ENCODE measurements around the gene ANKH. TPM values are rescaled to one million over a fixed set of nuclear protein-coding genes. Genes with fewer than 3 reads are reported as not detected.

Gene ANKH
- total and polyA plus RNA-seq, 2 of the 13 experiments (the other 11 are each of a cell fraction or from before 2014, with no cell fraction given) = 25.0 to 36.0 TPM

GRCh38 chr5:14668181-14668591, 203.4 kb downstream of the ANKH start:
- Histone ChIP-seq H3K4me3 (replicated peaks in 1 of 3; ENCODE audit: insufficient read depth in 1 of 3, low read depth in 2 of 3, low read length in 3 of 3) (no peak overlapping the region), H2AFZ (ENCODE audit: low read length) (no peak overlapping the region), H4K20me1 (ENCODE audit: insufficient read depth, low read length) (peaks cover 27% of the 10 kb centered on the region), H3K79me2 (ENCODE audit: insufficient read depth, low read length) (peaks cover 83% of the 10 kb centered on the region), H3K27ac (ENCODE audit: extremely low read length, insufficient read depth, low read length) (peak overlapping the region; percentile 54), H3K36me3 (replicated peaks in 1 of 2; ENCODE audit: control insufficient read depth in 1 of 2, insufficient read depth in 2 of 2, low read length in 2 of 2) (peaks cover 2 to 4% of the 10 kb centered on the region in 2 experiments; a peak in 2 of 5 replicates), H3K27me3 (ENCODE audit: control insufficient read depth in 1 of 2, insufficient read depth in 2 of 2, low read length in 2 of 2) (no peaks in the 10 kb centered on the region), H3K9ac (ENCODE audit: insufficient read depth, low read depth, low read length) (peak overlapping the region; percentile 11; the same call in 1 of the 2 replicates), H3K9me3 (ENCODE audit: low read length) (no peaks in the 10 kb centered on the region), H3K4me1 (ENCODE audit: insufficient read depth, low read length) (peaks cover 81% of the 10 kb centered on the region), H3K4me2 (ENCODE audit: low read depth, low read length) (peak overlapping the region; percentile 60)
- intact Hi-C loops (cut with micrococcal nuclease; ENCODE audit: unreplicated experiment) (loop anchor here (10.0 kb wide), 1 partner anchor 523 kb away; the partner anchor contains the start of gene TRIO), in situ Hi-C loops (cut with HindIII; ENCODE audit: extremely low pct_ligation_motif_present, low pct_unique_long_range_greater_than_20kb) (no loop called here)
- DNase-seq (ENCODE audit: low spot score) (peak; percentile 18), ATAC-seq (no peak; the same call in 2 of the 3 replicates), FAIRE-seq (peak; percentile 37)
- ChIA-PET POLR2A (interaction anchor here (1.1 kb wide), 1 partner anchor 60 kb away, joined by 4 read pairs; no protein-coding TSS in a partner anchor), CTCF (ENCODE audit: low intra/inter-chr PET ratio, low total read pairs) (no interaction called here)
- BruUV-seq (replicated peaks) = no TSS peak
- 22% methylated on average over 5 of the region's 5 CpGs for WGBS (ENCODE audit: low lambda C conversion rate)
- TF ChIP-seq, protein P1, sequence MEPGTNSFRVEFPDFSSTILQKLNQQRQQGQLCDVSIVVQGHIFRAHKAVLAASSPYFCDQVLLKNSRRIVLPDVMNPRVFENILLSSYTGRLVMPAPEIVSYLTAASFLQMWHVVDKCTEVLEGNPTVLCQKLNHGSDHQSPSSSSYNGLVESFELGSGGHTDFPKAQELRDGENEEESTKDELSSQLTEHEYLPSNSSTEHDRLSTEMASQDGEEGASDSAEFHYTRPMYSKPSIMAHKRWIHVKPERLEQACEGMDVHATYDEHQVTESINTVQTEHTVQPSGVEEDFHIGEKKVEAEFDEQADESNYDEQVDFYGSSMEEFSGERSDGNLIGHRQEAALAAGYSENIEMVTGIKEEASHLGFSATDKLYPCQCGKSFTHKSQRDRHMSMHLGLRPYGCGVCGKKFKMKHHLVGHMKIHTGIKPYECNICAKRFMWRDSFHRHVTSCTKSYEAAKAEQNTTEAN (CRISPR knock-in tag; conservative IDR thresholded peaks at IDR 0.05) = no peak
- TF ChIP-seq ZBTB7B (CRISPR knock-in tag; IDR thresholded peaks at IDR 0.05) (no peak), ATF2 (CRISPR knock-in tag; IDR thresholded peaks at IDR 0.05) (no peak), SKI (IDR thresholded peaks at IDR 0.05; ENCODE audit: partially characterized antibody) (no peak), GATAD2A (CRISPR knock-in tag; IDR thresholded peaks at IDR 0.05) (peak; percentile 22; the same call in 1 of the 2 replicates), ZNF354B (CRISPR knock-in tag; IDR thresholded peaks at IDR 0.05) (no peak), ZNF891 (CRISPR knock-in tag; IDR thresholded peaks at IDR 0.05) (no peak), ZFP62 (CRISPR knock-in tag; IDR thresholded peaks at IDR 0.05) (no peak), ZSCAN21 (CRISPR knock-in tag; IDR thresholded peaks at IDR 0.05; ENCODE audit: borderline replicate concordance) (no peak), THYN1 (CRISPR knock-in tag; IDR thresholded peaks at IDR 0.05; ENCODE audit: borderline replicate concordance, low read depth) (no peak), ELF3 (CRISPR knock-in tag; IDR thresholded peaks at IDR 0.05) (no peak), SNAPC2 (CRISPR knock-in tag; IDR thresholded peaks at IDR 0.05) (no peak), SCMH1 (CRISPR knock-in tag; IDR thresholded peaks at IDR 0.05; ENCODE audit: borderline replicate concordance) (no peak), MXD4 (CRISPR knock-in tag; IDR thresholded peaks at IDR 0.05) (no peak), ZNF570 (CRISPR knock-in tag; IDR thresholded peaks at IDR 0.05; ENCODE audit: borderline replicate concordance) (no peak), ARNTL (CRISPR knock-in tag; IDR thresholded peaks at IDR 0.05) (0 out of 2 replicates have a peak, but pooled peaks have one; percentile 43)
- TF ChIP-seq, protein P2, sequence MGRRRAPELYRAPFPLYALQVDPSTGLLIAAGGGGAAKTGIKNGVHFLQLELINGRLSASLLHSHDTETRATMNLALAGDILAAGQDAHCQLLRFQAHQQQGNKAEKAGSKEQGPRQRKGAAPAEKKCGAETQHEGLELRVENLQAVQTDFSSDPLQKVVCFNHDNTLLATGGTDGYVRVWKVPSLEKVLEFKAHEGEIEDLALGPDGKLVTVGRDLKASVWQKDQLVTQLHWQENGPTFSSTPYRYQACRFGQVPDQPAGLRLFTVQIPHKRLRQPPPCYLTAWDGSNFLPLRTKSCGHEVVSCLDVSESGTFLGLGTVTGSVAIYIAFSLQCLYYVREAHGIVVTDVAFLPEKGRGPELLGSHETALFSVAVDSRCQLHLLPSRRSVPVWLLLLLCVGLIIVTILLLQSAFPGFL (CRISPR knock-in tag; IDR thresholded peaks at IDR 0.05) = no peak
- TF ChIP-seq, protein P3, sequence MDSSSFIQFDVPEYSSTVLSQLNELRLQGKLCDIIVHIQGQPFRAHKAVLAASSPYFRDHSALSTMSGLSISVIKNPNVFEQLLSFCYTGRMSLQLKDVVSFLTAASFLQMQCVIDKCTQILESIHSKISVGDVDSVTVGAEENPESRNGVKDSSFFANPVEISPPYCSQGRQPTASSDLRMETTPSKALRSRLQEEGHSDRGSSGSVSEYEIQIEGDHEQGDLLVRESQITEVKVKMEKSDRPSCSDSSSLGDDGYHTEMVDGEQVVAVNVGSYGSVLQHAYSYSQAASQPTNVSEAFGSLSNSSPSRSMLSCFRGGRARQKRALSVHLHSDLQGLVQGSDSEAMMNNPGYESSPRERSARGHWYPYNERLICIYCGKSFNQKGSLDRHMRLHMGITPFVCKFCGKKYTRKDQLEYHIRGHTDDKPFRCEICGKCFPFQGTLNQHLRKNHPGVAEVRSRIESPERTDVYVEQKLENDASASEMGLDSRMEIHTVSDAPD (CRISPR knock-in tag; IDR thresholded peaks at IDR 0.05) = 0 out of 2 replicates have a peak, but pooled peaks have one; percentile 27
- TF ChIP-seq, protein P4, sequence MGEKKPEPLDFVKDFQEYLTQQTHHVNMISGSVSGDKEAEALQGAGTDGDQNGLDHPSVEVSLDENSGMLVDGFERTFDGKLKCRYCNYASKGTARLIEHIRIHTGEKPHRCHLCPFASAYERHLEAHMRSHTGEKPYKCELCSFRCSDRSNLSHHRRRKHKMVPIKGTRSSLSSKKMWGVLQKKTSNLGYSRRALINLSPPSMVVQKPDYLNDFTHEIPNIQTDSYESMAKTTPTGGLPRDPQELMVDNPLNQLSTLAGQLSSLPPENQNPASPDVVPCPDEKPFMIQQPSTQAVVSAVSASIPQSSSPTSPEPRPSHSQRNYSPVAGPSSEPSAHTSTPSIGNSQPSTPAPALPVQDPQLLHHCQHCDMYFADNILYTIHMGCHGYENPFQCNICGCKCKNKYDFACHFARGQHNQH (CRISPR knock-in tag; IDR thresholded peaks at IDR 0.05) = no peak
- TF ChIP-seq, protein P5, sequence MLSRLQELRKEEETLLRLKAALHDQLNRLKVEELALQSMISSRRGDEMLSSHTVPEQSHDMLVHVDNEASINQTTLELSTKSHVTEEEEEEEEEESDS (CRISPR knock-in tag; IDR thresholded peaks at IDR 0.05; ENCODE audit: borderline replicate concordance) = no peak
